ENCODE results near the gene STT3B. TPM values are rescaled to one million over a fixed set of nuclear protein-coding genes. Genes with fewer than 3 reads are reported as not detected.
A peak's percentile ranks its signal among the peaks of the same experiment; 100 is the strongest.

The STT3B gene
- total and polyA plus RNA-seq, 2 of the 13 experiments (the other 11 are each of a cell fraction or from before 2014, with no cell fraction given): 85.0 to 205 TPM

GRCh38 chr3:31532587-31533168, at the start of gene STT3B (continued):
- TF ChIP-seq HMGXB4 (CRISPR knock-in tag; IDR thresholded peaks at IDR 0.05; ENCODE audit: borderline replicate concordance in 1 of 2, low read depth in 1 of 2) (peak; percentile 9 to 79), PHB2 (IDR thresholded peaks at IDR 0.05; ENCODE audit: partially characterized antibody) (no peak), SMARCE1 (IDR thresholded peaks at IDR 0.05; ENCODE audit: borderline replicate concordance) (no peak), SOX5 (CRISPR knock-in tag; IDR thresholded peaks at IDR 0.05; ENCODE audit: borderline replicate concordance) (no peak; the same call in 1 of the 2 replicates), KAT7 (CRISPR knock-in tag; IDR thresholded peaks at IDR 0.05; ENCODE audit: borderline replicate concordance) (no peak), SNAI1 (CRISPR knock-in tag; IDR thresholded peaks at IDR 0.05; ENCODE audit: borderline replicate concordance) (0 out of 2 replicates have a peak, but pooled peaks have one; percentile 11), POLR2G (IDR thresholded peaks at IDR 0.05; ENCODE audit: low read depth, low read length) (peak; percentile 86), RFX1 (IDR thresholded peaks at IDR 0.05) (no peak), JUNB (CRISPR knock-in tag; IDR thresholded peaks at IDR 0.05; ENCODE audit: borderline replicate concordance) (no peak), ZNF773 (CRISPR knock-in tag; IDR thresholded peaks at IDR 0.05; ENCODE audit: borderline replicate concordance) (no peak), FOXO1 (CRISPR knock-in tag; IDR thresholded peaks at IDR 0.05) (peak; percentile 13; the same call in 1 of the 2 replicates), ZNF234 (CRISPR knock-in tag; conservative IDR thresholded peaks at IDR 0.05) (no peak)
- TF ChIP-seq, protein P1, sequence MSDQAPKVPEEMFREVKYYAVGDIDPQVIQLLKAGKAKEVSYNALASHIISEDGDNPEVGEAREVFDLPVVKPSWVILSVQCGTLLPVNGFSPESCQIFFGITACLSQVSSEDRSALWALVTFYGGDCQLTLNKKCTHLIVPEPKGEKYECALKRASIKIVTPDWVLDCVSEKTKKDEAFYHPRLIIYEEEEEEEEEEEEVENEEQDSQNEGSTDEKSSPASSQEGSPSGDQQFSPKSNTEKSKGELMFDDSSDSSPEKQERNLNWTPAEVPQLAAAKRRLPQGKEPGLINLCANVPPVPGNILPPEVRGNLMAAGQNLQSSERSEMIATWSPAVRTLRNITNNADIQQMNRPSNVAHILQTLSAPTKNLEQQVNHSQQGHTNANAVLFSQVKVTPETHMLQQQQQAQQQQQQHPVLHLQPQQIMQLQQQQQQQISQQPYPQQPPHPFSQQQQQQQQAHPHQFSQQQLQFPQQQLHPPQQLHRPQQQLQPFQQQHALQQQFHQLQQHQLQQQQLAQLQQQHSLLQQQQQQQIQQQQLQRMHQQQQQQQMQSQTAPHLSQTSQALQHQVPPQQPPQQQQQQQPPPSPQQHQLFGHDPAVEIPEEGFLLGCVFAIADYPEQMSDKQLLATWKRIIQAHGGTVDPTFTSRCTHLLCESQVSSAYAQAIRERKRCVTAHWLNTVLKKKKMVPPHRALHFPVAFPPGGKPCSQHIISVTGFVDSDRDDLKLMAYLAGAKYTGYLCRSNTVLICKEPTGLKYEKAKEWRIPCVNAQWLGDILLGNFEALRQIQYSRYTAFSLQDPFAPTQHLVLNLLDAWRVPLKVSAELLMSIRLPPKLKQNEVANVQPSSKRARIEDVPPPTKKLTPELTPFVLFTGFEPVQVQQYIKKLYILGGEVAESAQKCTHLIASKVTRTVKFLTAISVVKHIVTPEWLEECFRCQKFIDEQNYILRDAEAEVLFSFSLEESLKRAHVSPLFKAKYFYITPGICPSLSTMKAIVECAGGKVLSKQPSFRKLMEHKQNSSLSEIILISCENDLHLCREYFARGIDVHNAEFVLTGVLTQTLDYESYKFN (CRISPR knock-in tag; conservative IDR thresholded peaks at IDR 0.05): no peak; the same call in 1 of the 2 replicates
- TF ChIP-seq, protein P2, sequence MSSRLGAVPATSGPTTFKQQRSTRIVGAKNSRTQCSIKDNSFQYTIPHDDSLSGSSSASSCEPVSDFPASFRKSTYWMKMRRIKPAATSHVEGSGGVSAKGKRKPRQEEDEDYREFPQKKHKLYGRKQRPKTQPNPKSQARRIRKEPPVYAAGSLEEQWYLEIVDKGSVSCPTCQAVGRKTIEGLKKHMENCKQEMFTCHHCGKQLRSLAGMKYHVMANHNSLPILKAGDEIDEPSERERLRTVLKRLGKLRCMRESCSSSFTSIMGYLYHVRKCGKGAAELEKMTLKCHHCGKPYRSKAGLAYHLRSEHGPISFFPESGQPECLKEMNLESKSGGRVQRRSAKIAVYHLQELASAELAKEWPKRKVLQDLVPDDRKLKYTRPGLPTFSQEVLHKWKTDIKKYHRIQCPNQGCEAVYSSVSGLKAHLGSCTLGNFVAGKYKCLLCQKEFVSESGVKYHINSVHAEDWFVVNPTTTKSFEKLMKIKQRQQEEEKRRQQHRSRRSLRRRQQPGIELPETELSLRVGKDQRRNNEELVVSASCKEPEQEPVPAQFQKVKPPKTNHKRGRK (CRISPR knock-in tag; IDR thresholded peaks at IDR 0.05): no peak
- TF ChIP-seq, protein P3, sequence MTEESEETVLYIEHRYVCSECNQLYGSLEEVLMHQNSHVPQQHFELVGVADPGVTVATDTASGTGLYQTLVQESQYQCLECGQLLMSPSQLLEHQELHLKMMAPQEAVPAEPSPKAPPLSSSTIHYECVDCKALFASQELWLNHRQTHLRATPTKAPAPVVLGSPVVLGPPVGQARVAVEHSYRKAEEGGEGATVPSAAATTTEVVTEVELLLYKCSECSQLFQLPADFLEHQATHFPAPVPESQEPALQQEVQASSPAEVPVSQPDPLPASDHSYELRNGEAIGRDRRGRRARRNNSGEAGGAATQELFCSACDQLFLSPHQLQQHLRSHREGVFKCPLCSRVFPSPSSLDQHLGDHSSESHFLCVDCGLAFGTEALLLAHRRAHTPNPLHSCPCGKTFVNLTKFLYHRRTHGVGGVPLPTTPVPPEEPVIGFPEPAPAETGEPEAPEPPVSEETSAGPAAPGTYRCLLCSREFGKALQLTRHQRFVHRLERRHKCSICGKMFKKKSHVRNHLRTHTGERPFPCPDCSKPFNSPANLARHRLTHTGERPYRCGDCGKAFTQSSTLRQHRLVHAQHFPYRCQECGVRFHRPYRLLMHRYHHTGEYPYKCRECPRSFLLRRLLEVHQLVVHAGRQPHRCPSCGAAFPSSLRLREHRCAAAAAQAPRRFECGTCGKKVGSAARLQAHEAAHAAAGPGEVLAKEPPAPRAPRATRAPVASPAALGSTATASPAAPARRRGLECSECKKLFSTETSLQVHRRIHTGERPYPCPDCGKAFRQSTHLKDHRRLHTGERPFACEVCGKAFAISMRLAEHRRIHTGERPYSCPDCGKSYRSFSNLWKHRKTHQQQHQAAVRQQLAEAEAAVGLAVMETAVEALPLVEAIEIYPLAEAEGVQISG (CRISPR knock-in tag; IDR thresholded peaks at IDR 0.05): peak; percentile 98
